ENCODE data around the gene BROX.

BROX gene

GRCh38 chr1:222680080-222680479 is 32.3 kb upstream of the BROX start:
- DNase-seq: no peak
- TF ChIP-seq, protein P1, sequence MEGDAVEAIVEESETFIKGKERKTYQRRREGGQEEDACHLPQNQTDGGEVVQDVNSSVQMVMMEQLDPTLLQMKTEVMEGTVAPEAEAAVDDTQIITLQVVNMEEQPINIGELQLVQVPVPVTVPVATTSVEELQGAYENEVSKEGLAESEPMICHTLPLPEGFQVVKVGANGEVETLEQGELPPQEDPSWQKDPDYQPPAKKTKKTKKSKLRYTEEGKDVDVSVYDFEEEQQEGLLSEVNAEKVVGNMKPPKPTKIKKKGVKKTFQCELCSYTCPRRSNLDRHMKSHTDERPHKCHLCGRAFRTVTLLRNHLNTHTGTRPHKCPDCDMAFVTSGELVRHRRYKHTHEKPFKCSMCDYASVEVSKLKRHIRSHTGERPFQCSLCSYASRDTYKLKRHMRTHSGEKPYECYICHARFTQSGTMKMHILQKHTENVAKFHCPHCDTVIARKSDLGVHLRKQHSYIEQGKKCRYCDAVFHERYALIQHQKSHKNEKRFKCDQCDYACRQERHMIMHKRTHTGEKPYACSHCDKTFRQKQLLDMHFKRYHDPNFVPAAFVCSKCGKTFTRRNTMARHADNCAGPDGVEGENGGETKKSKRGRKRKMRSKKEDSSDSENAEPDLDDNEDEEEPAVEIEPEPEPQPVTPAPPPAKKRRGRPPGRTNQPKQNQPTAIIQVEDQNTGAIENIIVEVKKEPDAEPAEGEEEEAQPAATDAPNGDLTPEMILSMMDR (IDR thresholded peaks at IDR 0.05; ENCODE audit: low read depth, low read length, missing control alignments): no peak
- H3K36me3 ChIP-seq (replicated peaks): peaks cover 18% of the 10 kb centered on the region
- in situ Hi-C loops (cut with HindIII; ENCODE audit: low pct_ligation_motif_present, low sequenced_read_pairs): no loop called here
- H3K27me3 ChIP-seq (replicated peaks): no peaks in the 10 kb centered on the region
- no peak overlapping the region for H3K27ac ChIP-seq
- no peak overlapping the region for H3K4me3 ChIP-seq (ENCODE audit: low read depth, low read length)

- in situ Hi-C loops (cut with HindIII; ENCODE audit: low pct_ligation_motif_present, low sequenced_read_pairs): no loop called here
- TF ChIP-seq, protein P1 (IDR thresholded peaks at IDR 0.05; ENCODE audit: low read depth, low read length, missing control alignments): no peak
- no peak for DNase-seq
- Histone ChIP-seq H3K4me3 (ENCODE audit: low read depth, low read length) (no peak overlapping the region), H3K27me3 (replicated peaks) (no peaks in the 10 kb centered on the region), H3K36me3 (replicated peaks) (peaks cover 11% of the 10 kb centered on the region), H3K27ac (no peak overlapping the region)
Measured at GRCh38 chr1:222691016-222691415, 21.3 kb upstream of the BROX start.

GRCh38 chr1:222694927-222695326 is 17.4 kb upstream of the BROX start:
- TF ChIP-seq, protein P1 (IDR thresholded peaks at IDR 0.05; ENCODE audit: low read depth, low read length, missing control alignments): no peak
- in situ Hi-C loops (cut with HindIII; ENCODE audit: low pct_ligation_motif_present, low sequenced_read_pairs): no loop called here
- peaks cover 3% of the 10 kb centered on the region for H3K36me3 ChIP-seq (replicated peaks)
- no peak overlapping the region for H3K4me3 ChIP-seq (ENCODE audit: low read depth, low read length)
- H3K27me3 ChIP-seq (replicated peaks): no peaks in the 10 kb centered on the region
- H3K27ac ChIP-seq: no peak overlapping the region
- no peak for DNase-seq

GRCh38 chr1:222696741-222697140 is 15.6 kb upstream of the BROX start:
- Histone ChIP-seq H3K4me3 (ENCODE audit: low read depth, low read length) (no peak overlapping the region), H3K36me3 (replicated peaks) (peaks cover 7% of the 10 kb centered on the region), H3K27me3 (replicated peaks) (no peaks in the 10 kb centered on the region), H3K27ac (no peak overlapping the region)
- in situ Hi-C loops (cut with HindIII; ENCODE audit: low pct_ligation_motif_present, low sequenced_read_pairs): no loop called here
- no peak for DNase-seq
- TF ChIP-seq, protein P1 (IDR thresholded peaks at IDR 0.05; ENCODE audit: low read depth, low read length, missing control alignments): no peak

- TF ChIP-seq, protein P1 (IDR thresholded peaks at IDR 0.05; ENCODE audit: low read depth, low read length, missing control alignments): no peak
- in situ Hi-C loops (cut with HindIII; ENCODE audit: low pct_ligation_motif_present, low sequenced_read_pairs): no loop called here
- Histone ChIP-seq H3K27me3 (replicated peaks) (no peaks in the 10 kb centered on the region), H3K36me3 (replicated peaks) (peaks cover 10% of the 10 kb centered on the region), H3K27ac (no peak overlapping the region), H3K4me3 (ENCODE audit: low read depth, low read length) (no peak overlapping the region)
- DNase-seq: no peak
Measured at GRCh38 chr1:222697203-222697602, 15.2 kb upstream of the BROX start.

GRCh38 chr1:222697826-222698225 is 14.5 kb upstream of the BROX start:
- Histone ChIP-seq H3K27me3 (replicated peaks) (no peaks in the 10 kb centered on the region), H3K36me3 (replicated peaks) (peaks cover 12% of the 10 kb centered on the region), H3K27ac (no peak overlapping the region), H3K4me3 (ENCODE audit: low read depth, low read length) (no peak overlapping the region)
- TF ChIP-seq, protein P1 (IDR thresholded peaks at IDR 0.05; ENCODE audit: low read depth, low read length, missing control alignments): no peak
- no peak for DNase-seq
- in situ Hi-C loops (cut with HindIII; ENCODE audit: low pct_ligation_motif_present, low sequenced_read_pairs): no loop called here
